Measurements from ENCODE around the gene PALM3. TPM values are rescaled to one million over a fixed set of nuclear protein-coding genes. Genes with fewer than 3 reads are reported as not detected.

The PALM3 gene
- total RNA-seq, 1 experiment from 2014 or later, result 2.3 TPM

GRCh38 chr19:14102102-14102696, 40.3 kb upstream of the PALM3 start:
- H3K9me2 ChIP-seq (replicated peaks; ENCODE audit: low read length), result no peaks in the 10 kb centered on the region
- no peak overlapping the region for H2AFZ ChIP-seq (ENCODE audit: low read length)
- peak; percentile 34 for DNase-seq
- POLR2A ChIA-PET (ENCODE audit: unreplicated experiment), result interaction anchor here (0.7 kb wide), 1 partner anchor 173 kb away, joined by 3 read pairs; no protein-coding TSS in a partner anchor
- intact Hi-C loops (cut with micrococcal nuclease), result no loop called here
- no peak overlapping the region for H3K4me3 ChIP-seq (ENCODE audit: low read length)
- CTCF ChIA-PET, result no interaction called here
- TF ChIP-seq CTCF (conservative IDR thresholded peaks at IDR 0.05; ENCODE audit: low read depth, low read length) (no peak), EZH2phosphoT487 (IDR thresholded peaks at IDR 0.05; ENCODE audit: borderline replicate concordance, low read length) (no peak), EZH2 (IDR thresholded peaks at IDR 0.05; ENCODE audit: low read length, unreplicated experiment) (no peak)
- no peaks in the 10 kb centered on the region for H3K9me3 ChIP-seq (ENCODE audit: low read length)
- peaks cover 20% of the 10 kb centered on the region for H3K36me3 ChIP-seq (ENCODE audit: low read depth, low read length)
- H3F3A ChIP-seq (ENCODE audit: low read length, unreplicated experiment), result no peaks in the 10 kb centered on the region
- peaks cover 7% of the 10 kb centered on the region; the same call in 1 of the 2 replicates for H3K4me1 ChIP-seq (ENCODE audit: insufficient read depth, low read length)
- H4K20me1 ChIP-seq (ENCODE audit: low read length), result no peaks in the 10 kb centered on the region
- no peak overlapping the region for H3K9ac ChIP-seq (ENCODE audit: low read length)
- BruUV-seq (replicated peaks), result no TSS peak
- H3K27me3 ChIP-seq (ENCODE audit: low read length), result no peaks in the 10 kb centered on the region
- no peaks in the 10 kb centered on the region for H3K79me2 ChIP-seq (ENCODE audit: low read length)
- H3K27ac ChIP-seq (ENCODE audit: low read length), result no peak overlapping the region
- no peak overlapping the region for H3K4me2 ChIP-seq (ENCODE audit: low read length)
- peak; percentile 43; the same call in 1 of the 2 replicates for ATAC-seq

GRCh38 chr19:14101003-14101545, 39.2 kb upstream of the PALM3 start:
- Histone ChIP-seq H3K79me2 (ENCODE audit: low read length) (no peaks in the 10 kb centered on the region), H3K27me3 (ENCODE audit: low read length) (no peaks in the 10 kb centered on the region), H3K9ac (ENCODE audit: low read length) (no peak overlapping the region), H3K4me1 (ENCODE audit: insufficient read depth, low read length) (peaks cover 7% of the 10 kb centered on the region; the same call in 1 of the 2 replicates), H3K4me2 (ENCODE audit: low read length) (no peak overlapping the region), H3K9me3 (ENCODE audit: low read length) (no peaks in the 10 kb centered on the region), H3F3A (ENCODE audit: low read length, unreplicated experiment) (no peaks in the 10 kb centered on the region), H3K27ac (ENCODE audit: low read length) (no peak overlapping the region), H4K20me1 (ENCODE audit: low read length) (no peaks in the 10 kb centered on the region), H3K36me3 (ENCODE audit: low read depth, low read length) (peaks cover 20% of the 10 kb centered on the region), H3K9me2 (replicated peaks; ENCODE audit: low read length) (no peaks in the 10 kb centered on the region), H2AFZ (ENCODE audit: low read length) (no peak overlapping the region), H3K4me3 (ENCODE audit: low read length) (no peak overlapping the region)
- DNase-seq (no peak), ATAC-seq (no peak)
- BruUV-seq (replicated peaks), result no TSS peak
- TF ChIP-seq EZH2phosphoT487 (IDR thresholded peaks at IDR 0.05; ENCODE audit: borderline replicate concordance, low read length), result no peak
- no peak for TF ChIP-seq CTCF (conservative IDR thresholded peaks at IDR 0.05; ENCODE audit: low read depth, low read length)
- no peak for TF ChIP-seq EZH2 (IDR thresholded peaks at IDR 0.05; ENCODE audit: low read length, unreplicated experiment)
- POLR2A ChIA-PET (ENCODE audit: unreplicated experiment), result no interaction called here
- intact Hi-C loops (cut with micrococcal nuclease), result no loop called here
- CTCF ChIA-PET, result no interaction called here

DNA sequence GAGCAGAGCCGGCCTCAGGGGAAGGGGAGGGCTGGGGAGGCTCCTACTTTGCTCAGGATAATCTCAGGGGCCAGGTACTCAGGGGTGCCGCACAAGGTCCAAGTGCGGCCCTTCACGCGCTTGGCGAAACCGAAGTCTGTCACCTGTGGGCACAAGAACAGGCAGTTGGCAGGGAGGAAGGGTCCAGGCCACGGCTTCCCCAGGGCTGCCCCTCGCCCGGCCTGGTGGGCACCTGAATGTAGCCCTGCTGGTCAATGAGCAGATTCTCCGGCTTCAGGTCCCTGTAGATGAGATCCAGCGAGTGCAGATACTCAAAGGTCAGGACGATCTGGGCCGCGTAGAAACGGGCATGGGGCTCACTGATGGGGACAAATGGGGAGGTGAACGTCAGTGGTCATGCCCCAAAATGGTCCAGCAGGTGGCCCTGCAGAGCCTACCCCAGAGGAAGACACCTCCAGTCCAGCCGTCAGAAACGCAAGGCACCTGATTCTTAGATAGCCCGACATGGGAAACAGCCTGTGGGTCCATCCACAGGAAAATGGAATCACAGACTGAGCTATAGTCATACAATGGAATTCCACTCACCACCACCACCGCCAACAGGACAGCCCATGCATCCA, 35.8 kb upstream of the PALM3 start:
- Histone ChIP-seq H3K27me3 (ENCODE audit: low read length) (no peaks in the 10 kb centered on the region), H3K9me2 (replicated peaks; ENCODE audit: low read length) (no peaks in the 10 kb centered on the region), H3K4me1 (ENCODE audit: insufficient read depth, low read length) (peaks cover 5% of the 10 kb centered on the region; the same call in 1 of the 2 replicates), H3K27ac (ENCODE audit: low read length) (no peak overlapping the region), H4K20me1 (ENCODE audit: low read length) (no peaks in the 10 kb centered on the region), H3K36me3 (ENCODE audit: low read depth, low read length) (peaks cover 19% of the 10 kb centered on the region), H2AFZ (ENCODE audit: low read length) (no peak overlapping the region), H3K9me3 (ENCODE audit: low read length) (peaks cover 7% of the 10 kb centered on the region; the same call in 1 of the 2 replicates), H3K4me2 (ENCODE audit: low read length) (no peak overlapping the region), H3K9ac (ENCODE audit: low read length) (no peak overlapping the region), H3F3A (ENCODE audit: low read length, unreplicated experiment) (no peaks in the 10 kb centered on the region), H3K4me3 (ENCODE audit: low read length) (no peak overlapping the region), H3K79me2 (ENCODE audit: low read length) (no peaks in the 10 kb centered on the region)
- DNase-seq (no peak), ATAC-seq (peak; percentile 40; the same call in 1 of the 2 replicates)
- ChIA-PET CTCF (no interaction called here), POLR2A (ENCODE audit: unreplicated experiment) (no interaction called here)
- BruUV-seq (replicated peaks), result no TSS peak
- intact Hi-C loops (cut with micrococcal nuclease), result no loop called here
- TF ChIP-seq CTCF (conservative IDR thresholded peaks at IDR 0.05; ENCODE audit: low read depth, low read length) (peak; percentile 43), EZH2 (IDR thresholded peaks at IDR 0.05; ENCODE audit: low read length, unreplicated experiment) (no peak)

Data from PC-3 (cell line).